Measurements from ENCODE around the gene DUSP14.

DNA sequence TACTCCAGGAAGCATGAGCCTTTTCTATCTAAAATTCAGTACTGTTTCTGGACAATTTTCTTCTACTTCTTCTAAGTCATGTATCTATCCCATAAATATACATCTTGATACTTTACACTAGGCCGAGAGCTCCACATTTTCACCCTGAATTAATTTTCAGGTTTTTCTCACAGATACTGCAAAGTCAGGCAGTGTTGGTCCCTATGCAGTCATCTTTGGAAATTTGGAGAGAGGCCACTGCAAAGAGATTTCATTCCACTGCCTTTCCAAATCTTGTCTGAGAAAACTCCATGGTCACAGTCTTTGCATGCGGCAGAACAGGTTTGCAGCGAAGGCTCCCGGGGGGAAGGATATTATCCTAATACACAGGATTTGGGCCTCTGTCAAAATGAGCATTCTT, 28.2 kb downstream of the DUSP14 start:
- TF ChIP-seq CTCF (IDR thresholded peaks at IDR 0.05; ENCODE audit: insufficient read depth, low read length) (no peak), REST (IDR thresholded peaks at IDR 0.05; ENCODE audit: insufficient replicate concordance, low read depth) (no peak), GABPA (IDR thresholded peaks at IDR 0.05; ENCODE audit: low read depth) (no peak), POLR2AphosphoS5 (IDR thresholded peaks at IDR 0.05; ENCODE audit: low read depth) (no peak), SPI1 (IDR thresholded peaks at IDR 0.05; ENCODE audit: borderline replicate concordance, low read depth) (no peak)
